8988T (cell line): ENCODE results near the gene LHX3.

ENCODE experiments used
- DNase-seq: peaks from one replicate; pipeline ENCODE4 v3.0.0; 2011

LHX3 gene

GRCh38 chr9:136204838-136205706 is at the start of gene LHX3:
LHX3 (minus strand) TSS chr9:136205128; CDS start chr9:136205012, 116 bp downstream.
- DNase-seq = no peak

- DNase-seq = no peak
Observed at GRCh38 chr9:136253246-136254130, 48.6 kb upstream of the LHX3 start.

GRCh38 chr9:136252846-136253245 is 47.9 kb upstream of the LHX3 start:
- no peak for DNase-seq

GRCh38 chr9:136252281-136252680 is 47.4 kb upstream of the LHX3 start:
- no peak for DNase-seq

GRCh38 chr9:136251264-136252115 is 46.6 kb upstream of the LHX3 start:
- DNase-seq = no peak

- DNase-seq = no peak
Observed at GRCh38 chr9:136250676-136251075, 45.7 kb upstream of the LHX3 start.

GRCh38 chr9:136249877-136250559 is 45.1 kb upstream of the LHX3 start:
- no peak for DNase-seq

- DNase-seq = no peak
Observed at GRCh38 chr9:136248951-136249876, 44.3 kb upstream of the LHX3 start.

GRCh38 chr9:136247947-136248637 is 43.2 kb upstream of the LHX3 start:
- no peak for DNase-seq

GRCh38 chr9:136247551-136247916 is 42.6 kb upstream of the LHX3 start:
- no peak for DNase-seq

GRCh38 chr9:136246849-136247550 is 42.1 kb upstream of the LHX3 start:
- DNase-seq = no peak

- peak; percentile 85 for DNase-seq
Observed at GRCh38 chr9:136245219-136246150, 40.6 kb upstream of the LHX3 start, which contains the start of gene QSOX2. QSOX2 (minus strand) TSS chr9:136245812; CDS start chr9:136245803, 9 bp downstream.

GRCh38 chr9:136244969-136245218 is 40.0 kb upstream of the LHX3 start:
- no peak for DNase-seq

- no peak for DNase-seq
Observed at GRCh38 chr9:136244122-136244968, 39.4 kb upstream of the LHX3 start.

GRCh38 chr9:136243631-136244030 is 38.7 kb upstream of the LHX3 start:
- no peak for DNase-seq

- DNase-seq = no peak
Observed at GRCh38 chr9:136242918-136243525, 38.1 kb upstream of the LHX3 start.

GRCh38 chr9:136242248-136242647 is 37.3 kb upstream of the LHX3 start:
- DNase-seq = no peak
